CD14-positive monocyte (primary cell): ENCODE measurements around the gene SPIRE1. TPM values are rescaled to one million over a fixed set of nuclear protein-coding genes. Genes with fewer than 3 reads are reported as not detected.
A peak's percentile ranks its signal among the peaks of the same experiment; 100 is the strongest.

ENCODE experiments used
- DNase-seq, 3 donors: peaks; one replicate each; pipeline ENCODE4 v3.0.0-alpha.2; 2011 to 2022
- H2AFZ ChIP-seq: 2 replicates; pipeline ENCODE4 v1.6.0; 2012; ENCODE audit warnings: mild to moderate bottlenecking, low read depth, low read length, inconsistent platforms; ENCODE audit not compliant: insufficient read depth, poor library complexity, severe bottlenecking
- H3K27ac ChIP-seq, 2 donors: 1 replicate in 1 of 2; 2 replicates in 1 of 2; pipeline ENCODE4 v1.5.1; 2012 to 2013; ENCODE audit warnings: low read length in 2 of 2, control low read depth in 1 of 2, inconsistent platforms in 1 of 2, low read depth in 1 of 2, mild to moderate bottlenecking in 1 of 2
- H3K27me3 ChIP-seq, 2 donors: one replicate each; pipeline versions ENCODE4 v1.6.0 to v1.6.1; 2011 to 2013; ENCODE audit warnings: low read length in 2 of 2; ENCODE audit not compliant: control insufficient read depth in 2 of 2, insufficient read depth in 2 of 2
- H3K36me3 ChIP-seq, 2 donors: replicated peaks in 1 of 2; 1 replicate in 1 of 2; 2 replicates in 1 of 2; pipeline versions ENCODE4 v1.5.1 to v1.6.1; 2012 to 2013; ENCODE audit warnings: low read length in 2 of 2, control low read depth in 1 of 2, inconsistent platforms in 1 of 2, mild to moderate bottlenecking in 1 of 2; ENCODE audit not compliant: insufficient read depth in 2 of 2, control insufficient read depth in 1 of 2
- H3K4me1 ChIP-seq, 2 donors: 1 replicate in 1 of 2; 2 replicates in 1 of 2; pipeline versions ENCODE4 v1.5.1 to v1.6.1; 2012 to 2013; ENCODE audit warnings: low read length in 2 of 2, control low read depth in 1 of 2, inconsistent platforms in 1 of 2, mild to moderate bottlenecking in 1 of 2, moderate library complexity in 1 of 2; ENCODE audit not compliant: insufficient read depth in 2 of 2, control insufficient read depth in 1 of 2
- H3K4me2 ChIP-seq: replicated peaks from 2 replicates; pipeline ENCODE3; 2012; ENCODE audit warnings: low read length, moderate library complexity, mild to moderate bottlenecking; ENCODE audit not compliant: poor library complexity, severe bottlenecking; ENCODE audit errors: extremely low read depth
- H3K4me3 ChIP-seq, 3 experiments: fragments of 200-600 bp in 1 of 3; sonication (generic) in 1 of 3; replicated peaks in 1 of 3; 1 replicate in 2 of 3; 2 replicates in 1 of 3; pipeline ENCODE4 v1.5.1; 2011 to 2013; ENCODE audit warnings: low read length in 3 of 3, mild to moderate bottlenecking in 3 of 3, control low read depth in 2 of 3, low read depth in 2 of 3, inconsistent platforms in 1 of 3, moderate library complexity in 1 of 3
- H3K79me2 ChIP-seq: 2 replicates; pipeline ENCODE4 v1.6.0; 2012; ENCODE audit warnings: mild to moderate bottlenecking, control low read depth, inconsistent platforms, low read length, moderate library complexity; ENCODE audit not compliant: insufficient read depth
- H3K9ac ChIP-seq: 2 replicates; pipeline ENCODE4 v1.6.0; 2017; ENCODE audit warnings: low read length, mild to moderate bottlenecking; ENCODE audit not compliant: insufficient read depth, poor library complexity, severe bottlenecking
- H3K9me3 ChIP-seq, 2 donors: replicated peaks in 1 of 2; 1 replicate in 1 of 2; 2 replicates in 1 of 2; pipeline versions ENCODE4 v1.5.1 to v1.6.1; 2012 to 2013; ENCODE audit warnings: low read length in 2 of 2, control low read depth in 1 of 2; ENCODE audit not compliant: control insufficient read depth in 1 of 2, insufficient read depth in 1 of 2
- H4K20me1 ChIP-seq: 2 replicates; pipeline ENCODE4 v1.6.0; 2012; ENCODE audit warnings: mild to moderate bottlenecking, low read length, control low read depth, moderate library complexity; ENCODE audit not compliant: insufficient read depth
- H3K27ac Mint-ChIP-seq, 7 donors: one replicate each; pipeline ENCODE4 v1.8.0; 2020; ENCODE audit warnings: mild to moderate bottlenecking in 7 of 7, mixed read lengths in 7 of 7, moderate library complexity in 6 of 7, inconsistent platforms in 2 of 7
- H3K27me3 Mint-ChIP-seq, 3 donors: one replicate each; pipeline ENCODE4 v1.8.0; 2021 to 2022; ENCODE audit warnings: low read depth in 3 of 3, mild to moderate bottlenecking in 3 of 3, mixed read lengths in 3 of 3, moderate library complexity in 3 of 3, inconsistent platforms in 1 of 3
- H3K36me3 Mint-ChIP-seq, 2 donors: one replicate each; pipeline ENCODE4 v1.8.0; 2020; ENCODE audit warnings: mixed read lengths in 2 of 2, inconsistent platforms in 1 of 2, mild to moderate bottlenecking in 1 of 2
- H3K4me1 Mint-ChIP-seq: one replicate; pipeline ENCODE4 v1.8.0; 2020; ENCODE audit warnings: mild to moderate bottlenecking, mixed read lengths
- H3K4me3 Mint-ChIP-seq, 2 donors: one replicate each; pipeline ENCODE4 v1.8.0; 2020; ENCODE audit warnings: mild to moderate bottlenecking in 2 of 2, mixed read lengths in 2 of 2, moderate library complexity in 1 of 2
- H3K9me3 Mint-ChIP-seq, 7 donors: one replicate each; pipeline ENCODE4 v1.8.0; 2020 to 2022; ENCODE audit warnings: mixed read lengths in 7 of 7, mild to moderate bottlenecking in 6 of 7, moderate library complexity in 6 of 7, inconsistent platforms in 2 of 7
- CTCF ChIP-seq: fragments of 200-600 bp; IDR thresholded peaks from one replicate; pipeline ENCODE4 v1.8.0; 2022; ENCODE audit warnings: antibody characterized with exemption, mild to moderate bottlenecking
- WGBS: methylation state at CpG from one replicate; pipeline ENCODE4 v1.1.5; 2013; ENCODE audit warnings: missing lambda C conversion rate; ENCODE audit not compliant: insufficient coverage; 5-methylcytosine and 5-hydroxymethylcytosine counted together
- intact Hi-C, 2 donors: fragments of 100-400 bp; cut with micrococcal nuclease; formaldehyde crosslinking; loops; one replicate each; pipeline versions ENCODE4 v1.15.0 to v1.15.1; 2023
- polyA plus RNA-seq, 3 donors: library from polyadenylated mRNA; depleted of rRNA in 1 of 3; unstranded in 2 of 3; stranded (reverse) in 1 of 3; fragments of 300-500 nt in 2 of 3; fragments of >200 nt in 1 of 3; fragmentation: Illumina TruSeq in 2 of 3; gene quantifications; 1 replicate in 2 of 3; 2 replicates in 1 of 3; pipeline ENCODE4 v1.2.3, GENCODE V29; 2012 to 2021

SPIRE1 gene
- polyA plus RNA-seq, 3 donors = 1.7 to 1.9 (median 1.8) TPM

DNA sequence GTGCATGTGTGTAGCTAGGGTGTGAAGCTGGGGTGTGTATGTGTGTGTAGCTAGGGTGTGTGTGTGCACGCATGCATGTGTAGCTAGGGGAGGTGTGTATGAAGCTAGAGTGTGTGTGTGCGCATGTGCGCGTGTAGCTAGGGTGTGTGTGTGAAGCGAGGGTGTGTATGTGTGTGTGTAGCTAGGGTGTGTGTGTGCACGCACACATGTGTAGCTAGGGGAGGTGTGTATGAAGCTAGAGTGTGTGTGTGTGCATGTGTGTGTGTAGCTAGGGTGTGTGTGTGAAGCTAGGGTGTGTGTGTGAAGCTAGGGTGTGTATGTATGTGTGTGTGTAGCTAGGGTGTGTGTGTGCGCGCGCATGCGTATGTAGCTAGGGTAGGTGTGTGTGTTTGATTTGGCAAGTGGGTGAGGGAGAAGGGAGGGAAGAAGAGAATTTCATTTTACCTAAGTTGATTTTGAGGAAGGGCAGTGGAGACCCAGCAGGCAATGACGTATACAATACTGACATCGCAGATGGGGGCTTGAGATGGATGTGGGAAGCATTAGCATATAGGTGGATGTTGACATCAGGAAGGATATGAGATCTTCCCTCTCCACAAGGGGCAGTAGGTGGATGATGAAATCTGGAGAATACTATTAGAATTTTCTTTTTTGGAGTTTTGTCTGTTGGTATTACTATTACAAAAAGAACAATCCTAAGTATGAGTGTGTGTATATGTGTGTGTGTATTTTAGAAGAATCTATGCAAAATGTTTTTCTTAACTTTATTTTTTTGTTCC lies 179.4 kb downstream of the SPIRE1 start:
- Histone ChIP-seq H3K4me1 (no peaks in the 10 kb centered on the region), H3K79me2 (no peaks in the 10 kb centered on the region), H3K9me3 (no peaks in the 10 kb centered on the region), H3K27me3 (no peaks in the 10 kb centered on the region), H2AFZ (no peak overlapping the region), H3K36me3 (no peaks in the 10 kb centered on the region), H3K27ac (no peak overlapping the region), H3K9ac (no peak overlapping the region), H4K20me1 (no peaks in the 10 kb centered on the region), H3K4me3 (no peak overlapping the region), H3K4me2 (no peak overlapping the region)
- no peaks in the 10 kb centered on the region for H3K36me3 Mint-ChIP-seq
- H3K4me3 Mint-ChIP-seq = no peak overlapping the region
- no peak for TF ChIP-seq CTCF
- DNase-seq = no peak
- peak overlapping the region in 3 of 7 donors; percentile 2 to 51 (median 11) for H3K27ac Mint-ChIP-seq
- 91% methylated on average over 11 of the region's 12 CpGs for WGBS
- H3K27me3 Mint-ChIP-seq = no peaks in the 10 kb centered on the region
- H3K9me3 Mint-ChIP-seq = no peaks in the 10 kb centered on the region
- intact Hi-C loops = no loop called here
- peaks cover 2% of the 10 kb centered on the region for H3K4me1 Mint-ChIP-seq

DNA sequence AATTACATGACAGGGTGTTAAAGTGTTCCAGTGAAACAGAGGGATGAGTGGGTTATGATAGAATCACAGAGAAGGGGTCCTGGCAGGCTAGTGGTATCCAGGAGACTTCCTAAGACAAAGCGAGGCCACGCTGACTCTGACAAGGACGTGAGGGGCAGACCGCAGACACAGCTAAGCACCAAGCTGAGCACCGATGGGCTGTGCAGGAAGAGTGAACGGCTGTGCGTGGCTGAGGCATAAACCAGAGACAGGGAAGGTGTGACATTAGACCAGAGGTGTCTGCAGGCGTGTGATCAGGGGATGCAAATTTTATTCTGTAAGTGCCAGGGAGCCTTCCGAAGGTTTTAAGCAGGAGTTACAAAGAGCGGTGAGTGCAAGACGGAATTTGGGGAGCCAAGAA lies 180.3 kb downstream of the SPIRE1 start:
- no peaks in the 10 kb centered on the region for H3K36me3 Mint-ChIP-seq
- Histone ChIP-seq H3K4me3 (no peak overlapping the region), H3K9ac (no peak overlapping the region), H3K9me3 (no peaks in the 10 kb centered on the region), H3K4me2 (no peak overlapping the region), H3K27me3 (no peaks in the 10 kb centered on the region), H3K36me3 (no peaks in the 10 kb centered on the region), H4K20me1 (no peaks in the 10 kb centered on the region), H3K79me2 (no peaks in the 10 kb centered on the region), H2AFZ (no peak overlapping the region), H3K4me1 (no peaks in the 10 kb centered on the region), H3K27ac (no peak overlapping the region)
- H3K4me1 Mint-ChIP-seq = peaks cover 2% of the 10 kb centered on the region
- no peak overlapping the region for H3K4me3 Mint-ChIP-seq
- TF ChIP-seq CTCF = no peak
- H3K9me3 Mint-ChIP-seq = no peaks in the 10 kb centered on the region
- WGBS = 94% methylated on average over 10 of the region's 11 CpGs
- no peak overlapping the region for H3K27ac Mint-ChIP-seq
- DNase-seq = no peak
- intact Hi-C loops = no loop called here
- H3K27me3 Mint-ChIP-seq = no peaks in the 10 kb centered on the region
